ENCODE measurements around the gene BTBD6. TPM values are rescaled to one million over a fixed set of nuclear protein-coding genes. Genes with fewer than 3 reads are reported as not detected.

Gene BTBD6
- total RNA-seq, 1 donor from 2014 or later: 51.3 TPM

- H3K36me3 ChIP-seq: peaks cover 7% of the 10 kb centered on the region
- H3K9me3 ChIP-seq: no peaks in the 10 kb centered on the region
- H3K27ac ChIP-seq: no peak overlapping the region
- peaks cover 26% of the 10 kb centered on the region for H3K4me1 ChIP-seq
- ATAC-seq: peak; percentile 1
- H3K27me3 ChIP-seq: peaks cover 2% of the 10 kb centered on the region
- H3K4me3 ChIP-seq: no peak overlapping the region
- intact Hi-C loops (cut with DNase I): loop anchor here (5.0 to 10.0 kb wide), 2 partner anchors 80 to 152 kb away; no protein-coding TSS in a partner anchor
- no peak for TF ChIP-seq CTCF (IDR thresholded peaks at IDR 0.05)
- DNase-seq: no peak
These were observed 43.2 kb upstream of the BTBD6 start for GRCh38 chr14:105204931-105205672.

- DNase-seq (peak; percentile 77), ATAC-seq (peak; percentile 8)
- no peak for TF ChIP-seq CTCF (IDR thresholded peaks at IDR 0.05)
- Histone ChIP-seq H3K27ac (no peak overlapping the region), H3K27me3 (no peaks in the 10 kb centered on the region), H3K4me3 (no peak overlapping the region), H3K36me3 (peaks cover 12% of the 10 kb centered on the region), H3K9me3 (no peaks in the 10 kb centered on the region), H3K4me1 (peaks cover 26% of the 10 kb centered on the region)
- intact Hi-C loops (cut with DNase I): loop anchor here (10.0 kb wide), 1 partner anchor 79 kb away; no protein-coding TSS in a partner anchor
These were observed 42.6 kb upstream of the BTBD6 start for GRCh38 chr14:105205673-105206208.

- Histone ChIP-seq H3K4me3 (no peak overlapping the region), H3K27ac (no peak overlapping the region), H3K4me1 (peaks cover 19% of the 10 kb centered on the region), H3K36me3 (peaks cover 17% of the 10 kb centered on the region), H3K9me3 (no peaks in the 10 kb centered on the region), H3K27me3 (no peaks in the 10 kb centered on the region)
- intact Hi-C loops (cut with DNase I): loop anchor here (10.0 kb wide), 1 partner anchor 78 kb away; no protein-coding TSS in a partner anchor
- ATAC-seq: no peak
- TF ChIP-seq CTCF (IDR thresholded peaks at IDR 0.05): no peak
- no peak for DNase-seq
These were observed 41.5 kb upstream of the BTBD6 start for GRCh38 chr14:105206873-105207272.

- Histone ChIP-seq H3K27ac (no peak overlapping the region), H3K4me1 (peaks cover 13% of the 10 kb centered on the region), H3K9me3 (no peaks in the 10 kb centered on the region), H3K36me3 (peaks cover 17% of the 10 kb centered on the region), H3K27me3 (no peaks in the 10 kb centered on the region), H3K4me3 (no peak overlapping the region)
- ATAC-seq: no peak
- DNase-seq: no peak
- no peak for TF ChIP-seq CTCF (IDR thresholded peaks at IDR 0.05)
- intact Hi-C loops (cut with DNase I): loop anchor here (10.0 kb wide), 1 partner anchor 77 kb away; no protein-coding TSS in a partner anchor
These were observed 40.9 kb upstream of the BTBD6 start for GRCh38 chr14:105207460-105207901.

- no peak for TF ChIP-seq CTCF (IDR thresholded peaks at IDR 0.05)
- Histone ChIP-seq H3K4me3 (no peak overlapping the region), H3K4me1 (peaks cover 13% of the 10 kb centered on the region), H3K36me3 (peaks cover 23% of the 10 kb centered on the region), H3K27ac (no peak overlapping the region), H3K27me3 (no peaks in the 10 kb centered on the region), H3K9me3 (no peaks in the 10 kb centered on the region)
- DNase-seq (no peak), ATAC-seq (no peak)
- intact Hi-C loops (cut with DNase I): loop anchor here (10.0 kb wide), 1 partner anchor 77 kb away; no protein-coding TSS in a partner anchor
These were observed 40.2 kb upstream of the BTBD6 start for GRCh38 chr14:105207996-105208737.

Measured in upper lobe of right lung (tissue), 1 donor.